NCI-H2227 (cell line): ENCODE measurements around the gene NOC4L.
"Not testable (repeated sequence)": the region's sequence is repeated elsewhere in the genome, so short reads cannot be mapped to it uniquely, and the experiment has no call there.

Experiments used
- DNase-seq: peaks from one replicate; lab custom pipeline; 2025; ENCODE audit not compliant: unreplicated experiment; lab: John Stamatoyannopoulos, UW

NOC4L gene

DNA sequence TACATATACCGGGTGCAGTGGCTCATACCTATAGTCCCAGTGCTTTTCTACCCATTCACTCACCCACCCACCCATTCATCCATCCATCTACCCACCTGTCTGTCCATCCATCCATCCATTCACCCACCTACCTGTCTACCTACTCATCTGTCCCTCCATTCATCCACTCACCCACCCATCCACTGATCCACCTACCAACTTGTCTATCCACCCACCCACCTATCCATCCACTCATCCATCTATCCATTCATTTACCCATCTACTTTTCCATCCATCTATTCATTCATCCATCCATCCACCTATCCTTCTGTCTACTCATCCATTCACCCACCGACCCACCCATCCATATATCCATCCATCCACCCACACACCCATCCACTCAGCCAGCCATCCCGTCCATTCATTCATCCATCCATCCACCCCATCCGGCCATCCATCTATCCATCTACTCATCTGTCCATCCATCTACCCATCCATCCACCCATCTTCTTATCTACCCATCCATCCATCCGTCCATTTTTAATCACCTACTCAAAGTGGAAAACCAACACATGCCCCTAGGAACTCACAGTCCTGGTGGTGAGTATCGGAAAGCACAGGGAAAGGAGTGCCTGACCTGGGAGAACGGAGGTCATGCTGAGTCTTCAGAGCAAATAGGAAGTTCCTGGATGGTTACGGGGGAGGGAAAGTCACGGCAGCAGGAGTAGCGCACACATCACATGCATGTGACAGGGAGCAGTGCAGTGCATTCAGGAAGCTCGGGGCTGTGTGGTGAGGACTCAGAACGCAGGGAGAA is 20.1 kb upstream of the NOC4L start:
- no peak for DNase-seq

DNA sequence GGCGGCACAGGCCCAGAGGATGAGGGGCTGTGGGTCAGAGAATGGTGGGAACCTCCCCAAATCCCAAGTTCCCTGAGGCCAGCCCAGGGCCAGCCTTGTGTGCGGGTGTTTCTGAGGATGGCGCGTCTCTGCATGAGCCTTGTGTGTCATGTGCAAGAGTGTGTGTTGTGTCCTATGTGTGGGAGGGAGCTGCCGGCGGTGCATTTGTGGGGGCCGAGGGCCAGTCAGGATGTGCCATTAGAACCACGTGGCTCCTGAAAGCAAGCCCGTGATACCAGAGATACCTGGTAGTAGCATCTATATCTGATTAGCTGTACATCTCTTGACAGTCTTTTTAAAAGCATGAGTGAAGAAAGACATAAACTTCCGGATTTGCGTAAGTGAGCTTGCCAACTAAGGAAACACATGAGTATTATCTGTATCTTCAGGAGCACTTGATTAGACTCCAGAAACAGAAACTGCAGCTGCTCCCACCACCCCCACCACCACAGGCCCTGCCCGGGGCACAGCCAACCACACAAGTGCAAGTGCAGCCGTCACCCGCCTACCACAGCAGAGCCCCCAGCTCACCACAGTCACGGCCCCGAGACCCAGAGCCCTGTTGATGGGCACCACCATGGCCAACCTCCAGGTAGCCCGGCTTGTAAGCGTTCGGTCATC is 19.4 kb upstream of the NOC4L start:
- no peak for DNase-seq

DNA sequence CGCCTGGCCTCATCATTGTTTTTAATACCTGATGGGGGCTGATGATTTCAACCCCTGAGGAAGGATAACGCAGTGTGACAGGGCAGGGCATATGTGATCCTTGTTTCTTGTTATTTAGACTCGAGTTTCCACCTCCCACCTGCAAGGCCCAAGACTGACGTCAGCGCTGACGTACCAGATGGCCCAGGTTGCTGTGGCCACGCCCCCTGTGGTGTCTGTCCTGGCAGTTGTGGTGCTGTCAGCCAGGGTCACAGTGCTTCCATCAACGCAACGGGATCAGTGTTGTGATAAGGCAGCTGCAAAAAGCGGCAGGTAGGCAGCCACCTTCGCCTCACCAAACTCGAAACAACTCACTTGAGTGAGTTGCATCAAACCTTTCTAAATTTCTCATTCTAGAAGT is 18.5 kb upstream of the NOC4L start:
- DNase-seq, result no peak

DNA sequence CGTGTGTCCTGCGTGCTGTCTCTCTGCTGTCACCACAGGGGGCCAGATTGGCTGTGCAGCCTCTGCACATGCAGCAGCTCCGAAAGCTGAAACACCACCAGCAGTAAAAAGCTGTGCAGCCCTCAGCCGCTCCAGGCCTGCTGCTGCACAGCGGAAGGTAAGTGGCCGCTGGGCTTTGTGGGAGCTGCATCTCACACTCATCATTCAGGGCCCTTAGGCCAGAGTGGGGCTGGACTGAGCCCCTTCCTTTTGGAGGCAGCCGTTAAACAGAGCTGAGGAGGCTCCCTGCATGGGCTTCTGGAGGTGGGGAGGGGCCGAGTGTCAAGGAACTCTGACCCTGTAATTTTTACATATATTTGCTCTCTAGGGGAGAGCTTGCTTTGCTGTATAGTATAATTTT is 17.2 kb upstream of the NOC4L start:
- DNase-seq, result no peak

DNA sequence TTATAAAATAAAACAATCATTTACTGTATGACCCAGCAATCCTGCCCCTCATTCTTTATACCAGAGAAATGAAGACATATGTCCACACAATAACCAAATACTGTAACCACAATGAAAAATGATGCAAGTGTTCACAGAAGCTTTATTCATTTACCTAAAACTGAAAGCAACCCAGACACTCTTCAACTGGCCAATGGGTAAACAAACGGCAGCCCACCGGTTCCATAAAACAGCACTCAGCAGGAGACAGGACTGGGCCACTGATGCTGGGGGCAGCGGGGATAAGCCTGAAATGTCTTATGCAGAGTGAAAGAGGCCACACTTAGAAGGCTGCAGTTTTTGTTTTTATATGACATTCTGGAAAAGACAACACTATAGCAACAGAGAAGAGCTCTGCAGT is 15.2 kb upstream of the NOC4L start:
- DNase-seq, result no peak

DNA sequence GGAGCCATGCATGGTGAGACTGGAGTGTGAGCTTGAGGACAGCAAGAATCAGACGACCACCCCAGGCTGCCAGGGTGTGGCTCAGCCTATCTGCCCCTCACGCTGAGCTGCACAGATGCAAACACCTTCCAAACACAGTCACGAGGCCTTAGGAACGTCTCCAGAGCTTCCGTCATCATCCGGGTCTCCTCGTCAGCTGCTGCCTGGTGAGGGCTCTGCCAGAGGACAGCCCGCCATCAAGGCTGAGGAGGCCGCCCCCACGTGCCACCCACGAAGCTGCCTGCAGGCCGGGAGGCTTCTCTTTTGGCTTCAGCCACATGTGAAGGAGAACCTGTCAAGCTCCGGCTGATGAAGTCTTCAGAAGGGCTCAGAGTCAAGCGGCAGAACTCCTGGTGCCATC is 13.6 kb upstream of the NOC4L start:
- no peak for DNase-seq

DNA sequence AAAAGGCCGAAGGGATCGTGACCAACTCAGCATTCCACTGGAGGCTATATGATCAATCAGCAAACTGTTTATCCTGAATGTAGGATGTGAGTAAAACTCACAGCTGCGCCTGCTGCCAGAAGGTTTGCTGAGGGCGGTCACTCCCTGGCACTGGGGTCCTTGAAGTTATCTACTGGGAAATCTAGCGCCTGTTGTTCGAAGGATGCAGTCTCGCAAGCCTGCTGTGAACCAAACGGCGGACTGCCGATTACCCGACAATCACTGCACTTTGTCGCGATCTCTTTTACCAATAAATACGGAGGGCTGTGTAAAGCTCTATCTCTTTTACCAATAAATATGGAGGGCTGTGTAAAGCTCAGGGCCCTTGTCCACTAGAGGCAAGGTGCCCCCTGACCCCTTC is 13.0 kb upstream of the NOC4L start:
- DNase-seq, result no peak

DNA sequence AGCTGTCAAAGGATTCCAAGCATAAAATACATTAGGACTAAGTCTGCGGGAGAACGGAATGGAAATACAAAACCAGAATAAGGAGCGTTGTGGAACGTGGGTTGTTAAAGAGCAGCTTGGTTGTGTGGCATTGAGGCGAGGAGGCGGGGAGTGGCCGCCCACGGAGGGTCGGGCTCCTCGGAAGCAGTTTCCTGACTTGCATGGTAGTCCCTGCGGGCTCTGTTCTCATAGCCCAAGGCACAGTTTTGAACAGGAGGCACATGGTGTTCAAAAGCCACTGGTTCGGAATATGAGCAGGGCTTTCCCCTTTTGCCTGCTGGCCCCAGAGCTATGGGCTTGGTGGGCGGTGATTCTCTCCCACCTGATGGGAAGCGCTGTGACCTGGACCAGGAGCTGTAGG is 12.3 kb upstream of the NOC4L start:
- DNase-seq, result no peak

DNA sequence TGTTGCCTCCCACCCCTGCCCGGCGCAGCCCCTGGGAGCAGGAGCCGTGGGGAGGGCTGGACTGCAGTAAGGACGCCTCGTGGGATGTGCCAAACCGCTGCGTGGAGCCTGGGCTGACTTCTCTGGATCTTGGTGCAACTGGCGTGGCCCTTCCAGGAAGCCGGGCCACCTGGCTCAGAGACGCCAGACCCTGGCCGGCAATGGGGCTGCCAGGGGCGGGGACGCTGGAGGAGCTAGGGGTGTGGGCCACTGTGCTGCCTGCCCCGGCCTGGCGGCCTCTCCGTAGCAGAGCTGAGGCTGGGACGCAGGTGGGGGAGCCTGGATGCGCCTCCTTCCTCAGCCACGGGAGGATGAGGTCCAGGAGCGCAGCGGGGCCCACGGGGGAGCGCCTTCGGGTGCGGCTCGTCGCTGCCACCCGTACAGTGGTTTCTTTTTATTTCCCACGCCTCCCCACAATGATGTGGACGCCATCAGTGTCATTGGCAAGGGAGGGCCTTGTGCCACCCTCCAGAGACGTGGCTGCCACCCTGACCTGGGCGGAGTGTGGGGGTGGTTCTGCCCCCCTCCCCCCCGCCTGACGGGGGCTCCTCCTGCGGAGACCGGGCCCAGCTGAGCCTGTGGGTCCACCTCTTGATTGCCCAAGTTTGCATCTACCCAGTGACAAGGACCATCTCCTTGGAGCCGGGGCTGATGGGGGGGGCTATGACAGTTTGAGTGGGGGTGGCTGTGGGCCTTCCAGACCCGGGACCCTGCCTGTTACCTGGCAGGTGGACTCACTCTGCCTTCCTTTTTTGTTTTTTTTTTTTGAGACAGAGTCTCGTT is 11.4 kb upstream of the NOC4L start:
- DNase-seq, result no peak

DNA sequence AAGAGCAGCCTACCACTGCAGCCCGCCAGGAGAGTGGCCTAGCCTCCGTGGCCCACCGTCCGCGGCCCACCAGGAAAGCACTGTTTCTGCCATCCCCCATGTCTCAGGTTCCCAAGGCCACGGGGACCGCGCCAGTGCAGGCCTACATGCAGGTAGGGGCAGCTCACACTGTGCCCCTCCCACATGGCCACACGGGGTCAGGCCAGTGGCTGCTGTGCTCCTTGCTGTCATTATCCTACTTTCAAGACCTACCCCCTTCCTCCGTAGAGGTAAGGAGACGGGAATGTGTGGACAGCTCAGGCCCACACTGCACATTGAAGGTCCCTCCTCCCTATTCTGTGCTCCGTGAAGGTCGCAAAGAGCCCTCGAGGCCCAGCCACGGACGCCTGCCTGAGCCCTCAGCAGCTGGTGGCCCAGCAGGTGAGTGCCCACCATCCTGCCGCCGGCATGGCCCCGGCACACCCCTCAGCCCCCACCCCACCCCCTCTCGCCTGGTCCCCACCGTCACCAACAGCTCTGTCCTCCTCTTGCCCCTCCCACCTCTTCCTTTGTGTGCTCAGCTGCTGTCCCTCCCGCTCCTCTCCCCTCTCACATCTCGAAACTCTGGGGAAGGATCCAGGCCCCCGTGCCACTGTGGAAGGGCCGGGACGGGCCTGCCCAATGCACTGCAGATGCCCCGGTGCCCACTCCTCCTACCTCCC is 10.2 kb upstream of the NOC4L start:
- peak; percentile 76 for DNase-seq

DNA sequence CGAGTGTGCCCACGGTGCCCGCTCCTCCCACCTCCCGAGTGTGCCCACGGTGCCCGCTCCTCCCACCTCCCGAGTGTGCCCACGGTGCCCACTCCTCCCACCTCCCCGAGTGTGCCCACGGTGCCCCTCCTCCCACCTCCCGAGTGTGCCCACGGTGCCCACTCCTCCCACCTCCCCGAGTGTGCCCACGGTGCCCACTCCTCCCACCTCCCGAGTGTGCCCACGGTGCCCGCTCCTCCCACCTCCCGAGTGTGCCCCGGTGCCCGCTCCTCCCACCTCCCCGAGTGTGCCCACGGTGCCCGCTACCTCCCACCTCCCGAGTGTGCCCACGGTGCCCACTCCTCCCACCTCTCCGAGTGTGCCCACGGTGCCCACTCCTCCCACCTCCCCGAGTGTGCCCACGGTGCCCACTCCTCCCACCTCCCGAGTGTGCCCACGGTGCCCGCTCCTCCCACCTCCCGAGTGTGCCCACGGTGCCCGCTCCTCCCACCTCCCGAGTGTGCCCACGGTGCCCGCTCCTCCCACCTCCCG is 9.5 kb upstream of the NOC4L start:
- not testable (repeated sequence) for DNase-seq

DNA sequence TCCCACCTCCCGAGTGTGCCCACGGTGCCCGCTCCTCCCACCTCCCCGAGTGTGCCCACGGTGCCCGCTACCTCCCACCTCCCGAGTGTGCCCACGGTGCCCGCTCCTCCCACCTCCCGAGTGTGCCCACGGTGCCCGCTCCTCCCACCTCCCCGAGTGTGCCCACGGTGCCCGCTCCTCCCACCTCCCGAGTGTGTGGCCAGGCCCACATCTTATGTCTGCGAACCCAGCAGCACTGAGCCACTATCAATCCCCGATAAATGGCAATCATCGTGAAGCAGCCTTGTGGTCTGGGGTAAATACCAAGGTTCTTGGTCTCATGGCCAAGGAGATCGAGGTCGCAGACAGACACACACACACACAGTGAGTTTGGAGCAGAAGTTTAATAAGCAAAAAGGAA is 8.0 kb upstream of the NOC4L start:
- DNase-seq, result not testable (repeated sequence)

DNA sequence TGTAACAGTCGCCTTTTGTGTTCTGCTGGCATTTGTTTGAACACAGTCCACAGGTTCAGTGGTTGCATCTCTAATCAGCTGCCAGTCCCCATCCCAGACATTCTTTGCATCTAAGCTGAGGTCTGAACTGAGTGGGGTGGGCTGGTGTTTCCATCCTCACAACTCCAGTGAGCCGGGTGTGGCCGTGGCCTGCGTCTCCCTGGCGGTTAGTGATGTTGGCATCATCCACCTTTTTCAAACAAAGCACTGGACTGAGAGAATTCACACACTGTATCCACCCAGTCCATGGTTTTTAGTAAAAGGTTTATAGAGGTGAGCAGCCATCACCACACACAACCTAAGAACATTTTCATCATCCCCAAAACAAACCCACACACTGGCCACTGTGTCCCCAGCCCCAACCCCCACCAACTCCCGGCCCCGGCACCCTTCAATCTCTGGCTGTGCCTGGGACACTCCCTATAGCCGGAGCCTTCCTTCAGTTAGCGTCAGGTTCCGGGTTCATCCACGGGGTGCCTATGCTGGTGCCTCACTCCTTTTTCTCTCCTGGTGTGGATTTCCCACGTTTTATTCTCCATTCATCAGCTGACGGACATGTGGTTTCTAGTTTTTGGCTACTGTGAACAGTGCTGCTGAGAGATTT is 6.7 kb upstream of the NOC4L start:
- DNase-seq, result no peak

DNA sequence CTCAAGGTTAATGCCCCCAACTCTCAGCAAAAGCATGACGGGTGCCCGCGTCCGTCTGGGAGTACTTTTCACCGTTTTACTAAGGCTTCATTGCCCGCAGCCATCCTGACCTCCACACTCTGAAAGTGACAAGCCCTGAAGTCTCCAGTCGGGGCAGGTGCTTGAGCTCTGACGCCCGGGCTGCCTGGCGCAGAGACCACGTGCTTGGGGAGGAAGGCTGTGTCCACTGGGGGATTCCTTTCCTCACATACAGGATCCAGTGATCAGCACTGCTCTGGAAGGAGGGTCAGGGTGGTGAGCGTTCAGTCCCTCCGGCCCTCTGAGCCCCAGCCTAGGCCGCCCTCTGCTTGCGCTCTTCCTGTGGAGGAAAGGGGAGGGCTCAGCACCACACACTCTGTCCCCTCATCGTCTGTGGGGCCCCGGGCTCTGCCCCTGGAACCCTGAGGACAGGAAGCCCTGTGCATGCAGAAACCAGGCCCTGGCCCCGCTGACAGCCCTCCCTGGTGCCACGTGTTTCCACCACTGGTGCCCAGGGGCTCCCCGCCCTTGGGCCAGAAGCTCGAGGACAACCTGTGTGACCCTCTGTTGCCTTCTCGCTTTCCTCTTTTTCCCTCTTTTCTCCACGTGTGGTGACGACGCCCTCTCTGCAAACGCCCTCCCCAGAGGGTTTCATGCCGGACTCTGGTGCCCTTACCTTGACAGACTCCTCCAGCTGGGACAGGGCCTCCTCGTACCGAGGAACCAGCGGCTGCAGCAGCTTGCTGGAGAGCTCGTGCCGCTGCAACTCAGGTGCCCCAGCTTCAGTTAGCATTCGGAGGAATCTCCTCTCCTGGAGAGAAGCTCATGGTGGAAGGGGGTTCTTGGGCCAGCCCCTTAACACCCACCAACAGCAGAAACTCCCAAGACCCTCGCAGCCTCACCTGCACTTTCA is 5.1 kb upstream of the NOC4L start:
- no peak for DNase-seq

DNA sequence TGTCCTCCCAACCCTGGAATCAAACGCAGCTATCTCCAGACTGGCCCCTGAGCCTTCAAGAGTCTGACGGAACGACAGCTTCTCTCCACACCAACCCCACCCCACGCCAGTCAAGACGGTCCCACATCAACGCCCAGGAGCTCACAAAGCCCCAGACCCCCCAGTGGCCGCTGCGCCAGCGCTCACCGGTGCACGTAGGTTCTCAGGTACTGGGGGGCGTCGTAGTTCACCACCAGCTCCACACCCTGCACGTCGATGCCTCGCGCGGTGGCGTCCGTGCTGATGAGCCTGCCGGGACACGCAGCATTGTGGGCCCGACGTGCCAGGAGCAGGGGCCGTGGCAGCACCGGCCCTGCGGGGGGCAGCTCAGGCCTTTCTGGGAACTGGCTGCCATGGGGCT is 4.3 kb upstream of the NOC4L start:
- DNase-seq, result no peak

DNA sequence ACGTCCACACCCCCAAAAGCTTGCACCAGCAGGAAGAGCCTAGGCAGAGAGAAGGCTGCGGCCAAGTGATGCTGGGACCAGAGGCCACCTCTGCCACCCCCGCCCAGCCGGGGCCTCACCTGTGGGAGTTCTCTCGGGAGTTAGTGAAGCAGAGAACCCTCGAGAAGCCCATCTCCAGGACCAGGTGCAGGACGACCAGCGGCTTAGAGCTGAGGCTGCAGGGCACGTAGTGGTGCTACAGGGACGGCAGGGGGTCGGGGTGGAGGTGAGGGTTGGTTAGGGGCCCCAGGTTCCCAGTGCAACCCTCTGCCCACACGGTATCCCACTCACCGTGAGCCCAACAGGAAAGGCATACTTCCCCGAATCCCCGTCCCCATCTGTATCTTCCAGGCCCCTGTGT is 3.8 kb upstream of the NOC4L start:
- no peak for DNase-seq

DNA sequence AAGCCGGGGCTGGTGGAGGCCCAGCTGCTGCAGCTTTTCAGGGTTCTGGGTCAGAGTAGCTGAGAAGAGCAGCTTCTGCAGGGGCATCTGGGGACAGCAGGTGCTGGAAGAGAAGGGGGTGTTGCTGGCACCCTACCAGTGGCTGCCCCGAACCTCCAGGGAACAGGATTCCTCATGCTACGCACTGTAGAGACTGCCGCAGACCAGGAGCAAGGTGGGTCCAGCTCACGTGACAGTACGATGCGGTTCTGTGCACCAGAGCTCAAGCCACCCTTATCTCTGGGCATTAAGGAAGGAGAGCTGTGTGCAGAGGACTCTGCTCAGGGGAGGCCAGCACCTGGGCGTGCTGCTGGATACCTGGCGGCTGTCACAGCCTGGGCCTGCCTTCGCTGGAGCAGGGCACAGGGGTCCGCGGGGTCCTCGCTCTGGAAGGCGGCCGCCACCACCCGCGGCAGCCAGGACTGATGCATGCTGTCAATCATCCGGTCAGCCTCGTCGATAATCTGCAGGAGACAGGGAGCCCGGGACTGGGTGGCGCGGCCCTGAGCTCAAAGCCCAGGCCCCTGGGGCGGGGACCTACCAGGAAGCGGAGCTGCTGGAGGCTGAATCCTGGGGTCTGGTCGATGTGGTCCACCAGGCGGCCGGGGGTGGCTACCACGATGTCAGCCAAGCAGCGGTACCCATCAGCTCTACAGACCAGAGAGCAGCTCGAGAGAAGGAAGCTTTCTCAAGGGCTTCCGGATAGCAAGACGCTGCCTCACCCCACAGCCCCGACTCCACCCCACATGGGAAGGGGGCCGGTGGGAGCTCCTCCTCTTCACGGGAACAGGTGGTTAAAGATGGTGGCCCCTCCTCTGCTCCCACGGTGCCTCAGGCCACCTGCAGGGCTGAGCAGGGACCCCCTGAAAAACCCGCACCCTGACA is 3.1 kb upstream of the NOC4L start:
- DNase-seq, result no peak

DNA sequence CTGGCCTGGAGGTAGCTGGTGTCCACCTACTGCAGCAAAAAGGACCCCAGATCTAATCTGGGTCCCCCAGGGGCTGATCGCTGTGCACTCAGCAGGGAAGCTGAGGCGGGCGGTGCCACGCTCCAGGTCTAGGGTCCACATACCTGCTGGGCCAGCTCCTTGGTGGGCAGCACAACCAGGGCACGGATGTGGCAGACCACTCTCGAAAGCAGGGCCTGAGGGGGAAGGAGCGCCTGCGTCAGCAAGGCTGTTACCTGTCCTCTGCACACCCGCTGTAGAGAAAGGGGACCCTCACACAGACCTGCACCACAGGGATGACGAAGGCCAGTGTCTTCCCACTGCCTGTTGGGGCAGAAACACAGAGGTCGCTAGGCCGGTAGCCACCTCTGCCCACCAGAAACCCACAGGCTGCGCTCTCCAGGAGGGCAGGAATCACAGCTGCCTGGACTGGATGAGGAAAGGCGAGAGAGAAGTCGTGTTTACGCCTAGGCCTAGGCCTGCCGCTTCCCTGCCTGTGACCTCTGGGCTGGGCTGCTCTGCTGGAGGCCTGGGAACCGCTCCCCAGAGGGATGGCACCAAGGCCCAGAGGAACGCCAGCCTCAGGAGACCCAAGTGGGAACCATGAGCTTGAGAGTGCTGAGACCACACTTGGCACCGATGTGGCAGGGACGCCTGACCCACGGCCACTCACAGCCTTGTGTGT is 2.1 kb upstream of the NOC4L start:
- DNase-seq, result no peak
